ENCODE data around the gene TIMP4.

- TF ChIP-seq YY1 (IDR thresholded peaks at IDR 0.05; ENCODE audit: insufficient read depth, insufficient read length) (no peak), ZNF274 (IDR thresholded peaks at IDR 0.05; ENCODE audit: low read depth, low read length) (no peak), SUZ12 (IDR thresholded peaks at IDR 0.05; ENCODE audit: extremely low read depth, insufficient read depth, insufficient read length) (no peak)
These were observed 32.8 kb upstream of the TIMP4 start for GRCh38 chr3:12191559-12191958.
